Panc1 (cell line): ENCODE results near the gene SMC3. TPM values are rescaled to one million over a fixed set of nuclear protein-coding genes. Genes with fewer than 3 reads are reported as not detected.

ENCODE experiments used
- ATAC-seq: fragments of 200-7000 bp; cut with Tn5 transposase; 2 replicates; pipeline ENCODE4 v1.9.1; 2020; ENCODE audit warnings: mild to moderate bottlenecking, moderate library complexity
- BruUV-seq: library from RNA; stranded (reverse); fragments of 400-500 nt; replicated peaks from 2 replicates; lab custom pipeline; 2021; lab: Mats Ljungman, UMichigan
- CTCF ChIA-PET: fragments of 300-600 bp; sonication (Branson Sonifier 250); formaldehyde crosslinking; loops from one replicate; lab custom pipeline; 2022; ENCODE audit warnings: antibody characterized with exemption; lab: Charles Lee
- POLR2A ChIA-PET: fragments of 300-600 bp; sonication (Branson Sonifier 250); formaldehyde crosslinking; loops from one replicate; lab custom pipeline; 2022; ENCODE audit warnings: antibody characterized with exemption; lab: Charles Lee
- DNase-seq: peaks from one replicate; pipeline ENCODE4 v3.0.0-alpha.2; 2010; ENCODE audit warnings: low read depth, low spot score
- H3K27ac ChIP-seq: 2 replicates; pipeline ENCODE4 v1.5.1; 2011; ENCODE audit warnings: mild to moderate bottlenecking, low read length, inconsistent platforms
- H3K27me3 ChIP-seq: fragments of 200-500 bp; sonication (Bioruptor generic); 2 replicates; pipeline ENCODE4 v1.6.0; 2014; ENCODE audit warnings: low read length, inconsistent platforms; ENCODE audit not compliant: control insufficient read depth, insufficient read depth
- H3K36me3 ChIP-seq: fragments of 200-500 bp; sonication (Bioruptor generic); 2 replicates; pipeline ENCODE4 v1.5.1; 2014; ENCODE audit warnings: inconsistent platforms, mild to moderate bottlenecking, low read length, moderate library complexity; ENCODE audit not compliant: control insufficient read depth, insufficient read depth
- H3K4me1 ChIP-seq: 2 replicates; pipeline ENCODE4 v1.5.1; 2011; ENCODE audit warnings: inconsistent platforms, mild to moderate bottlenecking, low read length, moderate library complexity; ENCODE audit not compliant: control insufficient read depth, insufficient read depth
- H3K4me3 ChIP-seq, 2 experiments: 2 replicates each; pipeline ENCODE4 v1.5.1; 2011 to 2012; ENCODE audit warnings: low read depth in 2 of 2, low read length in 2 of 2, mild to moderate bottlenecking in 2 of 2, inconsistent platforms in 1 of 2, moderate library complexity in 1 of 2
- H3K9me3 ChIP-seq: fragments of 200-500 bp; sonication (Bioruptor generic); 2 replicates; pipeline ENCODE4 v1.5.1; 2014; ENCODE audit warnings: low read depth, mild to moderate bottlenecking, inconsistent platforms, low read length, moderate library complexity; ENCODE audit not compliant: control insufficient read depth, insufficient read depth
- POLR2AphosphoS5 ChIP-seq: IDR thresholded peaks from 2 replicates; pipeline ENCODE4 v1.6.1; 2012; ENCODE audit warnings: mild to moderate bottlenecking, low read depth, low read length, moderate library complexity
- SIN3A ChIP-seq: IDR thresholded peaks from 2 replicates; pipeline ENCODE4 v1.6.1; 2012; ENCODE audit warnings: low read depth, mild to moderate bottlenecking, low read length, moderate library complexity, borderline replicate concordance; ENCODE audit not compliant: insufficient read depth
- TCF7L2 ChIP-seq: IDR thresholded peaks from 2 replicates; pipeline ENCODE4 v1.6.1; 2011; ENCODE audit warnings: mild to moderate bottlenecking, low read depth, low read length, inconsistent platforms
- in situ Hi-C: cut with HindIII; loops from 2 replicates; pipeline ENCODE4 v1.10.0; 2016; ENCODE audit warnings: low sequenced_read_pairs, low pct_unique_long_range_greater_than_20kb
- intact Hi-C: fragments of 100-400 bp; cut with micrococcal nuclease; formaldehyde crosslinking; loops from one replicate; pipeline ENCODE4 v1.10.0; 2022; ENCODE audit not compliant: unreplicated experiment
- total RNA-seq: library from RNA; stranded (reverse); gene quantifications from one replicate; pipeline ENCODE4 v1.2.1, GENCODE V29; 2021; ENCODE audit not compliant: unreplicated experiment
- TF ChIP-seq, protein P1 (sequence below), 2 experiments: IDR thresholded peaks; 2 replicates each; pipeline ENCODE4 v1.6.1; 2011 to 2012; ENCODE audit warnings: low read depth in 2 of 2, control low read depth in 1 of 2, low read length in 1 of 2, mild to moderate bottlenecking in 1 of 2, moderate library complexity in 1 of 2; ENCODE audit not compliant: insufficient read depth in 1 of 2
- TF ChIP-seq, protein P2 (sequence below): fragments of 450-650 bp; IDR thresholded peaks from 2 replicates; pipeline ENCODE4 v1.5.1; 2017; ENCODE audit warnings: mild to moderate bottlenecking

SMC3 gene
- total RNA-seq, 1 experiment from 2014 or later: 71.2 TPM

DNA sequence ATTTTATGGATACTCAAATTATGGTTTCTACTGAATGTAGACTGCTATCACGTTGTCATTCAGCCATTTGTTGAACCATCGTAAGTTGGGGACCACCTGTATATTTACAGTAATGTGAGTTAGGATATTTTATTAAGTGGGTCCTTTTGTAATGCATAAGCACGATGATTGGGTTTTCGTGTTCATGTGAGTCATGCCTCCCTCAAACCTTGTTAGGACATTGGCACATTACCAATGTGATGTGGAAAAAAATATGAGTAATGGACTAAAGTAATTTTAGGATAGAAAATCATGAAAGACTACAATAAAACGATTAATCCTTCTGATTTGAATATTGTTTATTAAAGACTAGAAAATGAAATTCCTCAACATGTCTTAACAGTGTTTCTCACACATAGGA lies 8.7 kb downstream of the SMC3 start:
- Histone ChIP-seq H3K9me3 (no peaks in the 10 kb centered on the region), H3K36me3 (peaks cover 87% of the 10 kb centered on the region), H3K27ac (no peak overlapping the region; the same call in 1 of the 2 replicates), H3K27me3 (no peaks in the 10 kb centered on the region), H3K4me3 (no peak overlapping the region), H3K4me1 (peaks cover 4% of the 10 kb centered on the region)
- intact Hi-C loops (no loop called here), in situ Hi-C loops (no loop called here)
- TF ChIP-seq, protein P1, sequence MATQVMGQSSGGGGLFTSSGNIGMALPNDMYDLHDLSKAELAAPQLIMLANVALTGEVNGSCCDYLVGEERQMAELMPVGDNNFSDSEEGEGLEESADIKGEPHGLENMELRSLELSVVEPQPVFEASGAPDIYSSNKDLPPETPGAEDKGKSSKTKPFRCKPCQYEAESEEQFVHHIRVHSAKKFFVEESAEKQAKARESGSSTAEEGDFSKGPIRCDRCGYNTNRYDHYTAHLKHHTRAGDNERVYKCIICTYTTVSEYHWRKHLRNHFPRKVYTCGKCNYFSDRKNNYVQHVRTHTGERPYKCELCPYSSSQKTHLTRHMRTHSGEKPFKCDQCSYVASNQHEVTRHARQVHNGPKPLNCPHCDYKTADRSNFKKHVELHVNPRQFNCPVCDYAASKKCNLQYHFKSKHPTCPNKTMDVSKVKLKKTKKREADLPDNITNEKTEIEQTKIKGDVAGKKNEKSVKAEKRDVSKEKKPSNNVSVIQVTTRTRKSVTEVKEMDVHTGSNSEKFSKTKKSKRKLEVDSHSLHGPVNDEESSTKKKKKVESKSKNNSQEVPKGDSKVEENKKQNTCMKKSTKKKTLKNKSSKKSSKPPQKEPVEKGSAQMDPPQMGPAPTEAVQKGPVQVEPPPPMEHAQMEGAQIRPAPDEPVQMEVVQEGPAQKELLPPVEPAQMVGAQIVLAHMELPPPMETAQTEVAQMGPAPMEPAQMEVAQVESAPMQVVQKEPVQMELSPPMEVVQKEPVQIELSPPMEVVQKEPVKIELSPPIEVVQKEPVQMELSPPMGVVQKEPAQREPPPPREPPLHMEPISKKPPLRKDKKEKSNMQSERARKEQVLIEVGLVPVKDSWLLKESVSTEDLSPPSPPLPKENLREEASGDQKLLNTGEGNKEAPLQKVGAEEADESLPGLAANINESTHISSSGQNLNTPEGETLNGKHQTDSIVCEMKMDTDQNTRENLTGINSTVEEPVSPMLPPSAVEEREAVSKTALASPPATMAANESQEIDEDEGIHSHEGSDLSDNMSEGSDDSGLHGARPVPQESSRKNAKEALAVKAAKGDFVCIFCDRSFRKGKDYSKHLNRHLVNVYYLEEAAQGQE (IDR thresholded peaks at IDR 0.05; ENCODE audit: insufficient read depth in 1 of 2, low read depth in 2 of 2, low read length in 1 of 2): no peak
- TF ChIP-seq, protein P2, sequence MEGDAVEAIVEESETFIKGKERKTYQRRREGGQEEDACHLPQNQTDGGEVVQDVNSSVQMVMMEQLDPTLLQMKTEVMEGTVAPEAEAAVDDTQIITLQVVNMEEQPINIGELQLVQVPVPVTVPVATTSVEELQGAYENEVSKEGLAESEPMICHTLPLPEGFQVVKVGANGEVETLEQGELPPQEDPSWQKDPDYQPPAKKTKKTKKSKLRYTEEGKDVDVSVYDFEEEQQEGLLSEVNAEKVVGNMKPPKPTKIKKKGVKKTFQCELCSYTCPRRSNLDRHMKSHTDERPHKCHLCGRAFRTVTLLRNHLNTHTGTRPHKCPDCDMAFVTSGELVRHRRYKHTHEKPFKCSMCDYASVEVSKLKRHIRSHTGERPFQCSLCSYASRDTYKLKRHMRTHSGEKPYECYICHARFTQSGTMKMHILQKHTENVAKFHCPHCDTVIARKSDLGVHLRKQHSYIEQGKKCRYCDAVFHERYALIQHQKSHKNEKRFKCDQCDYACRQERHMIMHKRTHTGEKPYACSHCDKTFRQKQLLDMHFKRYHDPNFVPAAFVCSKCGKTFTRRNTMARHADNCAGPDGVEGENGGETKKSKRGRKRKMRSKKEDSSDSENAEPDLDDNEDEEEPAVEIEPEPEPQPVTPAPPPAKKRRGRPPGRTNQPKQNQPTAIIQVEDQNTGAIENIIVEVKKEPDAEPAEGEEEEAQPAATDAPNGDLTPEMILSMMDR: no peak
- TF ChIP-seq SIN3A (no peak), TCF7L2 (no peak), POLR2AphosphoS5 (no peak)
- BruUV-seq: no TSS peak
- no peak for DNase-seq
- no peak for ATAC-seq
- POLR2A ChIA-PET: no interaction called here
- CTCF ChIA-PET: no interaction called here

DNA sequence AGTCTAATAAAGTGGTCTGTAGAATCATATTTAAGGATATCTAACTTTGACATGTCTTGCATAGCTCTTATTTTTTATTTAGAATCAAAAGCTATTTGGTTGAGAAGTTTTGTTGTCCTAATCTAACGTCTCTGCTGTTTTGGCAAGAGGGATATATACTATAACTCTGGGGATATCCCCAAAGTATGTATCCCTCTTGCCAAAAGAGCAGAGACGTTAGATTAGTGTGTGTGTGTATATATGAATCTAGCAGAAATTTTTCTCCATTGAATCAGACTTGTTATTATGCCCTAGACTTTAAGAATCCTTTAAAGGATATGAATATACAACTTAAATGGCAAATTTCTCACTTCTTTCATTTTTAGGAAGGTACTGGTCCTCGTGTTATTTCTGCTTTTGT lies 9.6 kb downstream of the SMC3 start:
- intact Hi-C loops: no loop called here
- in situ Hi-C loops: no loop called here
- POLR2A ChIA-PET: no interaction called here
- H3K27me3 ChIP-seq: no peaks in the 10 kb centered on the region
- no peak overlapping the region for H3K27ac ChIP-seq
- TF ChIP-seq, protein P2: no peak
- TF ChIP-seq POLR2AphosphoS5 (no peak), SIN3A (no peak), TCF7L2 (no peak)
- no peaks in the 10 kb centered on the region for H3K9me3 ChIP-seq
- H3K36me3 ChIP-seq: peaks cover 87% of the 10 kb centered on the region
- CTCF ChIA-PET: no interaction called here
- ATAC-seq (no peak), DNase-seq (no peak)
- H3K4me3 ChIP-seq: no peak overlapping the region
- BruUV-seq: no TSS peak
- H3K4me1 ChIP-seq: no peaks in the 10 kb centered on the region
